VCaP (cell line): Measurements from ENCODE around the gene NCOA5.

Source experiments
- H3K27ac ChIP-seq: fragments of 450-650 bp; 2 replicates; pipeline ENCODE4 v1.5.1; 2017
- CTCF ChIP-seq: fragments of 450-650 bp; conservative IDR thresholded peaks from 2 replicates; pipeline ENCODE4 v1.5.1; 2017; ENCODE audit warnings: mild to moderate bottlenecking, moderate library complexity

The NCOA5 gene

GRCh38 chr20:46053416-46053815 is 36.3 kb downstream of the NCOA5 start:
- no peak overlapping the region for H3K27ac ChIP-seq
- no peak for TF ChIP-seq CTCF

GRCh38 chr20:46051556-46052308 is 38.0 kb downstream of the NCOA5 start:
- no peak for TF ChIP-seq CTCF
- H3K27ac ChIP-seq = no peak overlapping the region

- H3K27ac ChIP-seq = no peak overlapping the region
- no peak for TF ChIP-seq CTCF
Observed at GRCh38 chr20:46050885-46051284, 38.9 kb downstream of the NCOA5 start.

- H3K27ac ChIP-seq = no peak overlapping the region
- TF ChIP-seq CTCF = no peak
Observed at GRCh38 chr20:46050444-46050843, 39.3 kb downstream of the NCOA5 start.

GRCh38 chr20:46049815-46050214 is 39.9 kb downstream of the NCOA5 start:
- no peak for TF ChIP-seq CTCF
- no peak overlapping the region for H3K27ac ChIP-seq

GRCh38 chr20:46049190-46049589 is 40.6 kb downstream of the NCOA5 start:
- TF ChIP-seq CTCF = no peak

GRCh38 chr20:46047821-46048220 is 41.9 kb downstream of the NCOA5 start:
- TF ChIP-seq CTCF = no peak
- no peak overlapping the region for H3K27ac ChIP-seq

More at GRCh38 chr20:46049190-46049589, 40.6 kb downstream of the NCOA5 start:
- no peak overlapping the region for H3K27ac ChIP-seq
